Measurements from ENCODE around the gene PARD6A.
"Not testable (repeated sequence)": the region's sequence is repeated elsewhere in the genome, so short reads cannot be mapped to it uniquely, and the experiment has no call there.

PARD6A gene

GRCh38 chr16:67677712-67678111, 17.0 kb downstream of the PARD6A start:
- no peak for DNase-seq
- in situ Hi-C loops (cut with MboI; ENCODE audit: low pct_unique_long_range_greater_than_20kb, low sequenced_read_pairs): no loop called here

GRCh38 chr16:67678354-67679023, 17.7 kb downstream of the PARD6A start:
- in situ Hi-C loops (cut with MboI; ENCODE audit: low pct_unique_long_range_greater_than_20kb, low sequenced_read_pairs): no loop called here
- DNase-seq: no peak

- in situ Hi-C loops (cut with MboI; ENCODE audit: low pct_unique_long_range_greater_than_20kb, low sequenced_read_pairs): no loop called here
- DNase-seq: no peak
Observed at GRCh38 chr16:67679935-67680897, 19.5 kb downstream of the PARD6A start.

- DNase-seq: no peak
- in situ Hi-C loops (cut with MboI; ENCODE audit: low pct_unique_long_range_greater_than_20kb, low sequenced_read_pairs): no loop called here
Observed at GRCh38 chr16:67683767-67684166, 23.0 kb downstream of the PARD6A start.

- in situ Hi-C loops (cut with MboI; ENCODE audit: low pct_unique_long_range_greater_than_20kb, low sequenced_read_pairs): no loop called here
- DNase-seq: no peak
Observed at GRCh38 chr16:67685388-67686112, 24.8 kb downstream of the PARD6A start.

- DNase-seq; in situ Hi-C loops (cut with MboI; ENCODE audit: low pct_unique_long_range_greater_than_20kb, low sequenced_read_pairs): not testable (repeated sequence)
Observed at GRCh38 chr16:67693517-67694285, 32.9 kb downstream of the PARD6A start.

GRCh38 chr16:67694611-67695010, 33.9 kb downstream of the PARD6A start:
- in situ Hi-C loops (cut with MboI; ENCODE audit: low pct_unique_long_range_greater_than_20kb, low sequenced_read_pairs): no loop called here
- no peak for DNase-seq

GRCh38 chr16:67697422-67698185, 36.8 kb downstream of the PARD6A start:
- in situ Hi-C loops (cut with MboI; ENCODE audit: low pct_unique_long_range_greater_than_20kb, low sequenced_read_pairs): no loop called here
- DNase-seq: no peak

GRCh38 chr16:67699265-67699664, 38.5 kb downstream of the PARD6A start:
- in situ Hi-C loops (cut with MboI; ENCODE audit: low pct_unique_long_range_greater_than_20kb, low sequenced_read_pairs): no loop called here
- DNase-seq: no peak

GRCh38 chr16:67701420-67701819, 40.7 kb downstream of the PARD6A start:
- DNase-seq: no peak
- in situ Hi-C loops (cut with MboI; ENCODE audit: low pct_unique_long_range_greater_than_20kb, low sequenced_read_pairs): no loop called here

- in situ Hi-C loops (cut with MboI; ENCODE audit: low pct_unique_long_range_greater_than_20kb, low sequenced_read_pairs): no loop called here
- no peak for DNase-seq
Observed at GRCh38 chr16:67702130-67702529, 41.4 kb downstream of the PARD6A start.

- DNase-seq: no peak
- in situ Hi-C loops (cut with MboI; ENCODE audit: low pct_unique_long_range_greater_than_20kb, low sequenced_read_pairs): no loop called here
Observed at GRCh38 chr16:67703626-67704025, 42.9 kb downstream of the PARD6A start.

GRCh38 chr16:67704110-67704509, 43.4 kb downstream of the PARD6A start:
- DNase-seq: no peak
- in situ Hi-C loops (cut with MboI; ENCODE audit: low pct_unique_long_range_greater_than_20kb, low sequenced_read_pairs): no loop called here

- in situ Hi-C loops (cut with MboI; ENCODE audit: low pct_unique_long_range_greater_than_20kb, low sequenced_read_pairs): no loop called here
- no peak for DNase-seq
Observed at GRCh38 chr16:67707210-67707609, 46.5 kb downstream of the PARD6A start.

- in situ Hi-C loops (cut with MboI; ENCODE audit: low pct_unique_long_range_greater_than_20kb, low sequenced_read_pairs): no loop called here
- no peak for DNase-seq
Observed at GRCh38 chr16:67707790-67708189, 47.0 kb downstream of the PARD6A start.

GRCh38 chr16:67708368-67708771, 47.6 kb downstream of the PARD6A start:
- no peak for DNase-seq
- in situ Hi-C loops (cut with MboI; ENCODE audit: low pct_unique_long_range_greater_than_20kb, low sequenced_read_pairs): no loop called here

- DNase-seq: no peak
- in situ Hi-C loops (cut with MboI; ENCODE audit: low pct_unique_long_range_greater_than_20kb, low sequenced_read_pairs): no loop called here
Observed at GRCh38 chr16:67709050-67709449, 48.3 kb downstream of the PARD6A start.

- in situ Hi-C loops (cut with MboI; ENCODE audit: low pct_unique_long_range_greater_than_20kb, low sequenced_read_pairs): no loop called here
- no peak for DNase-seq
Observed at GRCh38 chr16:67710607-67711006, 49.8 kb downstream of the PARD6A start.
